C4-2B (cell line): ENCODE results near the gene MFNG.

Source experiments
- ZFX ChIP-seq: fragments of 450-650 bp; IDR thresholded peaks from 2 replicates; pipeline ENCODE4 v1.6.1; 2017
- TF ChIP-seq, protein P1 (sequence below): fragments of 450-650 bp; conservative IDR thresholded peaks from 2 replicates; pipeline ENCODE4 v1.5.1; 2017; ENCODE audit warnings: mild to moderate bottlenecking

DNA sequence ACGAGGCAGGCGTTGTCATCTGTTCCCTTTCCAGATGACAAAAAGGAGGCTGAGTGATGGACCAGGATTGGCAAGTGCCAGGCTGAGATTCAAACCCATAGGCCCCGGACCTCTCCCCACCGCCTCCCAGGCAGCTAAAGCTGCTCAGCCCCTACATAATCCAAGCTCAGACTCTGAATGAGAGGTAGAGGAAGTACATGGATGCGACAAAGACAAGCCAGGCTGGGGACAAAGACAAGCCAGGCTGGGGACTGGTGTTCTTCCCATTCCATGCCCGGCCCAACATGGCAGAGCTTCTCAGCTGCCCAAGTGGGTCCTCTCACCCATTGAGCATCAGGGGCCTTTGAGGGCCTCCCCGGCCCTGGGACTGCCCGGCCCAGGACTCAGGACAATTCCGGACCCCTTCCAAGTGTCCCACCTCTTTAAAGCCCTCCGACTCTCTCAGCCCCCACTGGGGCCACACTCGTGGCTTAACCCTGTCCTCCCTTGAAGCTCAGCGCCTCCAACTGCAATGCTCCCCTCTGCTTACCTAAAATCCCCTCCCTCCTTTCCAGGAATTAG, 4.8 kb downstream of the MFNG start:
- TF ChIP-seq, protein P1, sequence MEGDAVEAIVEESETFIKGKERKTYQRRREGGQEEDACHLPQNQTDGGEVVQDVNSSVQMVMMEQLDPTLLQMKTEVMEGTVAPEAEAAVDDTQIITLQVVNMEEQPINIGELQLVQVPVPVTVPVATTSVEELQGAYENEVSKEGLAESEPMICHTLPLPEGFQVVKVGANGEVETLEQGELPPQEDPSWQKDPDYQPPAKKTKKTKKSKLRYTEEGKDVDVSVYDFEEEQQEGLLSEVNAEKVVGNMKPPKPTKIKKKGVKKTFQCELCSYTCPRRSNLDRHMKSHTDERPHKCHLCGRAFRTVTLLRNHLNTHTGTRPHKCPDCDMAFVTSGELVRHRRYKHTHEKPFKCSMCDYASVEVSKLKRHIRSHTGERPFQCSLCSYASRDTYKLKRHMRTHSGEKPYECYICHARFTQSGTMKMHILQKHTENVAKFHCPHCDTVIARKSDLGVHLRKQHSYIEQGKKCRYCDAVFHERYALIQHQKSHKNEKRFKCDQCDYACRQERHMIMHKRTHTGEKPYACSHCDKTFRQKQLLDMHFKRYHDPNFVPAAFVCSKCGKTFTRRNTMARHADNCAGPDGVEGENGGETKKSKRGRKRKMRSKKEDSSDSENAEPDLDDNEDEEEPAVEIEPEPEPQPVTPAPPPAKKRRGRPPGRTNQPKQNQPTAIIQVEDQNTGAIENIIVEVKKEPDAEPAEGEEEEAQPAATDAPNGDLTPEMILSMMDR, result no peak
- TF ChIP-seq ZFX, result no peak
